Measurements from ENCODE around the gene MEF2A. TPM values are rescaled to one million over a fixed set of nuclear protein-coding genes. Genes with fewer than 3 reads are reported as not detected.
A peak's percentile ranks its signal among the peaks of the same experiment; 100 is the strongest.

MEF2A gene
- total and polyA plus RNA-seq, 8 donors: 9.2 to 24.4 (median 15.9) TPM

- intact Hi-C loops (cut with DNase I): no loop called here
- FAIRE-seq (no peak), ATAC-seq (no peak), DNase-seq (no peak)
- TF ChIP-seq, protein P1, sequence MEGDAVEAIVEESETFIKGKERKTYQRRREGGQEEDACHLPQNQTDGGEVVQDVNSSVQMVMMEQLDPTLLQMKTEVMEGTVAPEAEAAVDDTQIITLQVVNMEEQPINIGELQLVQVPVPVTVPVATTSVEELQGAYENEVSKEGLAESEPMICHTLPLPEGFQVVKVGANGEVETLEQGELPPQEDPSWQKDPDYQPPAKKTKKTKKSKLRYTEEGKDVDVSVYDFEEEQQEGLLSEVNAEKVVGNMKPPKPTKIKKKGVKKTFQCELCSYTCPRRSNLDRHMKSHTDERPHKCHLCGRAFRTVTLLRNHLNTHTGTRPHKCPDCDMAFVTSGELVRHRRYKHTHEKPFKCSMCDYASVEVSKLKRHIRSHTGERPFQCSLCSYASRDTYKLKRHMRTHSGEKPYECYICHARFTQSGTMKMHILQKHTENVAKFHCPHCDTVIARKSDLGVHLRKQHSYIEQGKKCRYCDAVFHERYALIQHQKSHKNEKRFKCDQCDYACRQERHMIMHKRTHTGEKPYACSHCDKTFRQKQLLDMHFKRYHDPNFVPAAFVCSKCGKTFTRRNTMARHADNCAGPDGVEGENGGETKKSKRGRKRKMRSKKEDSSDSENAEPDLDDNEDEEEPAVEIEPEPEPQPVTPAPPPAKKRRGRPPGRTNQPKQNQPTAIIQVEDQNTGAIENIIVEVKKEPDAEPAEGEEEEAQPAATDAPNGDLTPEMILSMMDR (IDR thresholded peaks at IDR 0.05): no peak
- Histone ChIP-seq H3K9me3 (no peaks in the 10 kb centered on the region), H3K36me3 (no peaks in the 10 kb centered on the region), H3K4me3 (no peak overlapping the region), H3K27ac (no peak overlapping the region), H3K4me1 (peaks cover 0 to 7% (median 0%) of the 10 kb centered on the region in 3 donors), H3K27me3 (no peaks in the 10 kb centered on the region)
- 84 to 85% methylated on average over 5 of the region's 5 CpGs for WGBS, 2 donors
Observed at GRCh38 chr15:99605990-99606389, 40.2 kb downstream of the MEF2A start.

DNA sequence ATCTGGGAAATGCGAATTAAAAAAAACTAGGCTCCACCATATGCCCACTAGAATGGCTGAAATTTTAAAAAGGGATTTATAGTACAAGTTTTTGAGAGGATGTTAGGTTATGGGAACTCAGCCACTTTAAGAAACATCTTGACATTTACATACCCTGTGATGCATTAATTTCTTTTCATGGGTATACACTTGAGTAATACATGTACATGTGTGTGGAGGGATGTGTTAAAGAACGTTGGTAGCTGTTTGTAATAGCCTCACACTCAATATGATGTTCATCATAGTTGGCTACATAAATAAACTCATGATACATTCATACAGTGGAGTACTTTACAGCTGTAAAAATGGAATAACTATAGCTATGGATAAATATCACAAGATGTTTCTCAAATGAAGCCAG is 40.9 kb downstream of the MEF2A start:
- DNase-seq (no peak), FAIRE-seq (no peak), ATAC-seq (no peak)
- peaks cover 0 to 7% (median 0%) of the 10 kb centered on the region in 3 donors for H3K4me1 ChIP-seq
- no peaks in the 10 kb centered on the region for H3K36me3 ChIP-seq
- H3K4me3 ChIP-seq: no peak overlapping the region
- H3K27me3 ChIP-seq: no peaks in the 10 kb centered on the region
- TF ChIP-seq, protein P1 (IDR thresholded peaks at IDR 0.05): no peak
- no peaks in the 10 kb centered on the region for H3K9me3 ChIP-seq
- intact Hi-C loops (cut with DNase I): no loop called here
- 78% methylated on average over 2 of the region's 2 CpGs for WGBS, 2 donors
- no peak overlapping the region for H3K27ac ChIP-seq

GRCh38 chr15:99613481-99613880 is 47.7 kb downstream of the MEF2A start:
- TF ChIP-seq, protein P1 (IDR thresholded peaks at IDR 0.05): no peak
- Histone ChIP-seq H3K36me3 (no peaks in the 10 kb centered on the region), H3K4me3 (no peak overlapping the region), H3K4me1 (peaks cover 0 to 30% (median 24%) of the 10 kb centered on the region in 3 donors), H3K27me3 (no peaks in the 10 kb centered on the region), H3K9me3 (no peaks in the 10 kb centered on the region), H3K27ac (no peak overlapping the region)
- DNase-seq: no peak
- ATAC-seq: no peak
- FAIRE-seq: no peak
- 70 to 75% methylated on average over 3 of the region's 3 CpGs for WGBS, 2 donors
- intact Hi-C loops (cut with DNase I): no loop called here

DNA sequence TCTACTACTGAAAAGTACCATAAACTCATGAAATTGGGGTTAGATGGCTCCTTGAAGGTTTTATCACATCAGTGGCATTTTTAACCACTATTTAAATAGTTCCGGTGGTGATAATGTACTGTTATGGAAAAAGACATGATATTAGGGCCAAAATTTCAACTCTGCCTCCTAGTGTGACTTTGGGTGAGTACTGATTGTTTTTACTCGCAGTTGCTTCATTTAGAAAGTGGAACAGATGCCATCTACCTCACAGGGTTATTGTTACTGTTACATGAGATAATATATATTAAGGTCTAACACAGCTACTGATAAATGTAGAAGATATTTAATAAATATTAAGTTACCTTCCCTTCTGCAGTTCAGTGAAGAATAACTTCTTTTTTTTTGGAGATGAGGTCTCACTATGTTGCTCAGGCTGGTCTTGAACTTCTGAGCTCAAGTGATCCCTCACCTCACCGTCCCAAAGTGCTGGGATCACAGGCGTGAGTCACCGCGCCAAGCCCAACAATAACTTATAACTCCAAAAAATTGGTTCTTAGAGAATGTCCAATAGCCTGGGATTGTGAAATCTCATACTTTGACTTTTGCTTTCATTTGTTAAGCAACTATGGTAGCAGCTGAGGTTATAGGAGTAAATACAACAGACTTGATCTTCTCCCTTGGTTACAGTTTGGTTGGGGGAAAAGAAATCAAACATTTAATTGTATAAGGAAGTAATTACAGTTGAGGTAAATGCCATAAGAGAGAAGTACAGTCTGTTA is 48.3 kb downstream of the MEF2A start:
- FAIRE-seq (no peak), DNase-seq (no peak), ATAC-seq (peak; percentile 47 to 74 (median 52))
- no peaks in the 10 kb centered on the region for H3K9me3 ChIP-seq
- peak overlapping the region in 2 of 4 donors; percentile 13 to 41 for H3K27ac ChIP-seq
- 65 to 84% methylated on average over 6 of the region's 6 CpGs for WGBS, 2 donors
- no peaks in the 10 kb centered on the region for H3K36me3 ChIP-seq
- no peak overlapping the region for H3K4me3 ChIP-seq
- intact Hi-C loops (cut with DNase I): no loop called here
- H3K27me3 ChIP-seq: no peaks in the 10 kb centered on the region
- TF ChIP-seq, protein P1 (IDR thresholded peaks at IDR 0.05): no peak
- peaks cover 0 to 35% (median 23%) of the 10 kb centered on the region in 3 donors for H3K4me1 ChIP-seq

GRCh38 chr15:99614749-99615288 is 49.0 kb downstream of the MEF2A start:
- ATAC-seq (peak; percentile 54 to 72 (median 68)), FAIRE-seq (no peak), DNase-seq (no peak)
- no peak overlapping the region for H3K4me3 ChIP-seq
- no peaks in the 10 kb centered on the region for H3K9me3 ChIP-seq
- WGBS, 2 donors: 16 to 22% methylated on average over 1 of the region's 1 CpG
- TF ChIP-seq, protein P1 (IDR thresholded peaks at IDR 0.05): no peak
- peak overlapping the region in 2 of 4 donors; percentile 13 to 41 for H3K27ac ChIP-seq
- no peaks in the 10 kb centered on the region for H3K27me3 ChIP-seq
- intact Hi-C loops (cut with DNase I): no loop called here
- peaks cover 0 to 42% (median 25%) of the 10 kb centered on the region in 3 donors for H3K4me1 ChIP-seq
- H3K36me3 ChIP-seq: no peaks in the 10 kb centered on the region
